CD4-positive, alpha-beta T cell (primary cell): ENCODE measurements around the gene SLC2A1. TPM values are rescaled to one million over a fixed set of nuclear protein-coding genes. Genes with fewer than 3 reads are reported as not detected.

Experiments used
- ATAC-seq: fragments of 200-7000 bp; cut with Tn5 transposase; one replicate; pipeline ENCODE4 v1.10.0; 2022; ENCODE audit warnings: mild to moderate bottlenecking; ENCODE audit not compliant: poor library complexity
- CTCF ChIA-PET: fragments of 350-600 bp; sonication (Branson Sonifier 250); formaldehyde crosslinking; loops from one replicate; lab custom pipeline; 2021; ENCODE audit warnings: antibody characterized with exemption, inconsistent platforms; lab: Charles Lee
- POLR2A ChIA-PET: fragments of 350-600 bp; sonication (Branson Sonifier 250); formaldehyde crosslinking; loops from one replicate; lab custom pipeline; 2021; ENCODE audit warnings: antibody characterized with exemption, inconsistent platforms; lab: Charles Lee
- DNase-seq, 14 experiments: peaks; one replicate each; pipeline ENCODE4 v3.0.0-alpha.2; 2013 to 2020; ENCODE audit warnings: mixed read lengths in 2 of 14
- H3K27ac ChIP-seq, 2 donors: one replicate each; pipeline versions ENCODE4 v1.5.1 to v1.7.0; 2013; ENCODE audit warnings: low read length in 2 of 2, low read depth in 1 of 2, mild to moderate bottlenecking in 1 of 2
- H3K27me3 ChIP-seq, 2 experiments: 1 replicate in 1 of 2; 2 replicates in 1 of 2; pipeline versions ENCODE4 v1.6.1 to v1.7.0; 2013; ENCODE audit warnings: low read length in 2 of 2, control low read depth in 1 of 2, mild to moderate bottlenecking in 1 of 2, moderate library complexity in 1 of 2; ENCODE audit not compliant: insufficient read depth in 2 of 2, control insufficient read depth in 1 of 2
- H3K36me3 ChIP-seq: one replicate; pipeline ENCODE4 v1.6.1; 2013; ENCODE audit warnings: low read length, control low read depth; ENCODE audit not compliant: insufficient read depth
- H3K4me1 ChIP-seq: one replicate; pipeline ENCODE4 v1.6.1; 2013; ENCODE audit warnings: low read length, control low read depth; ENCODE audit not compliant: insufficient read depth
- H3K4me3 ChIP-seq: one replicate; pipeline ENCODE4 v1.5.1; 2013; ENCODE audit warnings: mild to moderate bottlenecking, low read length, moderate library complexity
- H3K9me3 ChIP-seq, 2 experiments: 1 replicate in 1 of 2; 2 replicates in 1 of 2; pipeline versions ENCODE4 v1.6.1 to v1.7.0; 2013; ENCODE audit warnings: low read length in 2 of 2, mild to moderate bottlenecking in 2 of 2, control low read depth in 1 of 2, moderate library complexity in 1 of 2; ENCODE audit not compliant: control insufficient read depth in 1 of 2, insufficient read depth in 1 of 2
- H3K27ac Mint-ChIP-seq: one replicate; pipeline ENCODE4 v1.8.0; 2020; ENCODE audit warnings: mixed read lengths
- H3K27me3 Mint-ChIP-seq: one replicate; pipeline ENCODE4 v1.8.0; 2021; ENCODE audit warnings: mixed read lengths
- H3K36me3 Mint-ChIP-seq: one replicate; pipeline ENCODE4 v1.8.0; 2021; ENCODE audit warnings: low read depth, mixed read lengths
- H3K4me1 Mint-ChIP-seq: one replicate; pipeline ENCODE4 v1.8.0; 2021; ENCODE audit warnings: low read depth, mixed read lengths
- H3K4me3 Mint-ChIP-seq: one replicate; pipeline ENCODE4 v1.8.0; 2020; ENCODE audit warnings: mild to moderate bottlenecking, mixed read lengths
- H3K9me3 Mint-ChIP-seq: one replicate; pipeline ENCODE4 v1.8.0; 2020; ENCODE audit warnings: mixed read lengths
- intact Hi-C, 2 experiments: fragments of 100-400 bp; cut with DNase I in 1 of 2; cut with micrococcal nuclease in 1 of 2; formaldehyde crosslinking; loops; one replicate each; pipeline versions ENCODE4 v1.15.1 to v1.9.0; 2023 to 2025; cut with DNase I, micrococcal nuclease
- total RNA-seq, 174 experiments: library from RNA in 2 of 174; stranded (reverse) in 2 of 174; gene quantifications; one replicate each; pipeline ENCODE4 v1.2.3 and lab custom pipeline; 2021 to 2026
- TF ChIP-seq, protein P1 (sequence below): fragments of 200-600 bp; IDR thresholded peaks from one replicate; pipeline ENCODE4 v1.8.0; 2022; ENCODE audit warnings: antibody characterized with exemption, mild to moderate bottlenecking

Gene SLC2A1
- total RNA-seq, 2 experiments from 2014 or later, result 78.6 to 80.9 TPM

DNA sequence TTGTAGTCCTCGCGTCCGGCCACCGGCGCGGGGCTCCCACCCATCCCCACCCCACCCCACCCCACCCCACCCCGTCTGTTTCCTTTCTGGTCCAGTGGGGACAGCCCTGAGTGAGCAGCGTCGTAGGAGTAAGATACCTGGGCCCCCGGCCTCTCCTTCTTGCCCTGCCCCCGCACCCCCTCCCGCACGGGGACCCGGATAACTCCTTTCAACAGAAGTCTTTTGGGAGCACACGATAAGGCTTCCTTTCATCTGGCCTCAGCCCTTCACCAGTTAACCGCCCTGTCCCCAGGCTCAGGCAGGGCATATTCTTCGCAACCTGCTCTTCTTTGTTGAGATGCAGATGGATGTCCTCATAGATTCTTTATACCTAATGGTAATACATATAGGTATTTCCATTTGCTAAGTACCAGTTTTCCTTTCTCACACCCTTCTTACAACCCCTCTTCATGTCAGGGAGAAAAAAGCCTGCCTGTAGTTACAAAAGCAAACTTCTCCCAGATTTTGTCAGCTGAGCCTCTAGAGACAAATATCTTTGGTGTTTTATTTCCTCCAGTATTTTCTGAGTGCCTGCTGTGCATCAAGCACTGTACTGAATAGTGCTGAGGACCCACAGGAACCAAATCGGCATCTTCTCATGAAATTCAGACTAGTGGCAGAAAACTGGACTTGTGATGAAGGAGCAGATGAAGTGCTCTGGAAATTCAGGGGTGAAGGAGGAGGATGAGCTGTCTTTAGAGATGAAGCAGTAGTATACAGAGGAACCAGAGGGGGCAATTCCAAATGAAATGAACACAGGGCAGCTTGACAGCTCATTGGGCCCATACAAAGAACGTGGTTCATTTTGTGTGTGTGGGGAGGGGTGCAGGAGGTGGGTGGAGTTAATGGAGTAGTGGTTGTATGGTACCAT lies 33.6 kb downstream of the SLC2A1 start:
- peaks cover 44% of the 10 kb centered on the region for H3K36me3 ChIP-seq
- ChIA-PET CTCF (interaction anchor here (1.0 to 5.8 kb wide), 4 partner anchors 9 to 148 kb away, joined by 3 to 74 read pairs (median 35); no protein-coding TSS in a partner anchor), POLR2A (interaction anchor here (0.6 to 4.8 kb wide), 15 partner anchors 8 to 242 kb away, joined by 3 to 64 read pairs (median 5); partner anchors contain the start of genes C1orf50, P3H1, YBX1 and ZNF691)
- DNase-seq (peak in 2 of 14 experiments; percentile 38 to 45), ATAC-seq (no peak)
- H3K4me3 ChIP-seq, result peak overlapping the region; percentile 81
- Mint-ChIP-seq H3K9me3 (no peaks in the 10 kb centered on the region), H3K4me1 (peaks cover 44% of the 10 kb centered on the region), H3K4me3 (peak overlapping the region; percentile 94), H3K27ac (peak overlapping the region; percentile 84), H3K36me3 (peaks cover 62% of the 10 kb centered on the region), H3K27me3 (no peaks in the 10 kb centered on the region)
- peaks cover 26% of the 10 kb centered on the region for H3K4me1 ChIP-seq
- no peaks in the 10 kb centered on the region for H3K27me3 ChIP-seq
- intact Hi-C loops, result loop anchor here (1.0 to 5.0 kb wide), 7 partner anchors 32 to 588 kb away; partner anchors contain the start of genes SLC2A1 (in 2 of the 2), C1orf50 (in 1 of the 2), CDC20 (in 1 of the 2) and CFAP57 (in 1 of the 2)
- TF ChIP-seq, protein P1, sequence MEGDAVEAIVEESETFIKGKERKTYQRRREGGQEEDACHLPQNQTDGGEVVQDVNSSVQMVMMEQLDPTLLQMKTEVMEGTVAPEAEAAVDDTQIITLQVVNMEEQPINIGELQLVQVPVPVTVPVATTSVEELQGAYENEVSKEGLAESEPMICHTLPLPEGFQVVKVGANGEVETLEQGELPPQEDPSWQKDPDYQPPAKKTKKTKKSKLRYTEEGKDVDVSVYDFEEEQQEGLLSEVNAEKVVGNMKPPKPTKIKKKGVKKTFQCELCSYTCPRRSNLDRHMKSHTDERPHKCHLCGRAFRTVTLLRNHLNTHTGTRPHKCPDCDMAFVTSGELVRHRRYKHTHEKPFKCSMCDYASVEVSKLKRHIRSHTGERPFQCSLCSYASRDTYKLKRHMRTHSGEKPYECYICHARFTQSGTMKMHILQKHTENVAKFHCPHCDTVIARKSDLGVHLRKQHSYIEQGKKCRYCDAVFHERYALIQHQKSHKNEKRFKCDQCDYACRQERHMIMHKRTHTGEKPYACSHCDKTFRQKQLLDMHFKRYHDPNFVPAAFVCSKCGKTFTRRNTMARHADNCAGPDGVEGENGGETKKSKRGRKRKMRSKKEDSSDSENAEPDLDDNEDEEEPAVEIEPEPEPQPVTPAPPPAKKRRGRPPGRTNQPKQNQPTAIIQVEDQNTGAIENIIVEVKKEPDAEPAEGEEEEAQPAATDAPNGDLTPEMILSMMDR, result no peak
- peak overlapping the region; percentile 66 to 86 for H3K27ac ChIP-seq
- no peaks in the 10 kb centered on the region for H3K9me3 ChIP-seq

DNA sequence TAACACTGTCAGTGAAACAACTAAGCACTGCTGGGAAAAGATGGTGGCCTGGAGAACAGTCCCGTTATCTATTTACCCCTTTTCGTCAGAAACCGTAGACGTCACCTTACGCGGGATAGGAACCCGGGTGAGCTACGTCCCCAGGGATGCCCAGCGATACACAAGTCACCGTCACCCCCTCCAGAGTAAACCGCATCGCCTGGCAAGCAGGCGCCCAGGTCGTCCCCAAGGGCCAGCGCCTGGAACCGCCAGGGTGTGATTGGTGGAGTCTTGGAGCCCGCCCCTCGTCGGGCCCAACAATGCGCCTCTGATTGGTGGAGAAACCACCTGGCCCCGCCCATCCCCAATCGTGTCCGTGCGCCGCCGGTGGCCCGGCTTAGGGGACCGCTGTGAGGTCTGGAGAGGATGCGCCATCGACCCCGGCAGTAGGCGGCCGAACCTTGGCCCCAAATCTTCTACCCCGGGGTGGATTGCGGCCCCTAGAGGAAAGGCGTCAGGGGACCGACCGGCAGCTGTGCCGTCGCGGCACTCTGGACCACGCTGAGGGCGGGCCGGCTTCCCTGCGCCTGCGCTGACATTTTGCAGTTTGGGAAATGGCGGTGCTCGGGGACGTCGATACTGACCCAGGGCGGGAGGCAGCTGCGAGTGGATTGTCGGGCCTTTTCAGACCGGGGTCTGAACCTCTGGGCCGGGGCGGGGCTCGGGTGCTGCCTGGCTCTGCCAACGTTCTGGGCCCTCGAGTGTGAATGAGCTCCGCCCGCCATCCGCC lies 34.4 kb downstream of the SLC2A1 start:
- Histone ChIP-seq H3K4me3 (peak overlapping the region; percentile 81), H3K4me1 (peaks cover 22% of the 10 kb centered on the region), H3K36me3 (peaks cover 35% of the 10 kb centered on the region), H3K9me3 (no peaks in the 10 kb centered on the region), H3K27me3 (no peaks in the 10 kb centered on the region), H3K27ac (peak overlapping the region; percentile 66 to 86)
- Mint-ChIP-seq H3K9me3 (no peaks in the 10 kb centered on the region), H3K4me3 (peak overlapping the region; percentile 94), H3K27ac (peak overlapping the region; percentile 84), H3K27me3 (no peaks in the 10 kb centered on the region), H3K4me1 (peaks cover 40% of the 10 kb centered on the region), H3K36me3 (peaks cover 56% of the 10 kb centered on the region)
- DNase-seq (peak; percentile 81 to 94 (median 88)), ATAC-seq (peak; percentile 89)
- ChIA-PET POLR2A (interaction anchor here (1.0 to 4.8 kb wide), 15 partner anchors 9 to 241 kb away, joined by 3 to 64 read pairs (median 5); partner anchors contain the start of genes C1orf50, P3H1, YBX1 and ZNF691), CTCF (interaction anchor here (1.5 to 5.8 kb wide), 4 partner anchors 11 to 149 kb away, joined by 3 to 74 read pairs (median 42); partner anchors contain the start of gene SLC2A1)
- intact Hi-C loops, result loop anchor here (1.0 to 5.0 kb wide), 6 partner anchors 33 to 587 kb away; partner anchors contain the start of genes SLC2A1 (in 2 of the 2), C1orf50 (in 1 of the 2), CDC20 (in 1 of the 2) and CFAP57 (in 1 of the 2)
- TF ChIP-seq, protein P1, result no peak
